HEK293 (cell line): ENCODE results near the gene SERPINA12.

Experiments used
- CTCF ChIP-seq: fragments of 450-650 bp; formaldehyde crosslinking; IDR thresholded peaks from 2 replicates; pipeline ENCODE4 v1.5.1; 2016; ENCODE audit warnings: missing biosample characterization, missing genetic modification characterization
- MYNN ChIP-seq: fragments of 450-650 bp; formaldehyde crosslinking; IDR thresholded peaks from 2 replicates; pipeline ENCODE4 v1.5.1; 2016; ENCODE audit warnings: missing biosample characterization, missing genetic modification characterization, borderline replicate concordance
- ZNF140 ChIP-seq: fragments of 450-650 bp; formaldehyde crosslinking; IDR thresholded peaks from 2 replicates; pipeline ENCODE4 v1.5.1; 2016; ENCODE audit warnings: missing biosample characterization, missing genetic modification characterization
- ZNF626 ChIP-seq: fragments of 450-650 bp; sonication (Bioruptor Pico); formaldehyde crosslinking; IDR thresholded peaks from 2 replicates; pipeline ENCODE4 v1.5.1; 2018; ENCODE audit warnings: missing biosample characterization, missing genetic modification characterization, inconsistent platforms

- TF ChIP-seq ZNF626 (tag by site-specific recombination) (no peak), CTCF (tag by site-specific recombination) (no peak), ZNF140 (tag by site-specific recombination) (no peak), MYNN (tag by site-specific recombination) (no peak)
These were observed 42.4 kb downstream of the SERPINA12 start for GRCh38 chr14:94466706-94467370.
